H1 (cell line): ENCODE data around the gene ENTREP3. TPM values are rescaled to one million over a fixed set of nuclear protein-coding genes. Genes with fewer than 3 reads are reported as not detected.

Experiments
- JUND ChIP-seq: IDR thresholded peaks from 2 replicates; pipeline ENCODE4 v1.6.1; 2011; ENCODE audit warnings: mild to moderate bottlenecking, improper control_type of control experiment, low read length
- RXRA ChIP-seq: IDR thresholded peaks from 2 replicates; pipeline ENCODE4 v1.6.1; 2011; ENCODE audit warnings: low read depth, mild to moderate bottlenecking, low read length, moderate library complexity; ENCODE audit not compliant: insufficient read depth
- SIX5 ChIP-seq: IDR thresholded peaks from 2 replicates; pipeline ENCODE4 v1.6.1; 2011; ENCODE audit warnings: mild to moderate bottlenecking, low read depth, low read length
- SP2 ChIP-seq: IDR thresholded peaks from 2 replicates; pipeline ENCODE4 v1.6.1; 2012; ENCODE audit warnings: mild to moderate bottlenecking, low read length, inconsistent platforms
- polyA plus RNA-seq, 7 experiments: library from polyadenylated mRNA; depleted of rRNA in 3 of 7; stranded (reverse) in 5 of 7; unstranded in 2 of 7; fragments of >200 nt in 5 of 7; fragments of 200-250 nt in 2 of 7; gene quantifications; 1 replicate in 5 of 7; 2 replicates in 1 of 7; 4 replicates in 1 of 7; pipeline versions ENCODE4 v1.2.1 to v1.2.3, GENCODE V29; 2011 to 2013; ENCODE audit warnings: missing spikeins in 2 of 7, mixed read lengths in 2 of 7
- total RNA-seq: library from RNA; stranded (reverse); fragmentation: NEBNext Ultra II Directional; extraction: Animal tissue kit (Norgen Biotek cat#: 25700); gene quantifications from 2 replicates; pipeline ENCODE4 v1.2.1, GENCODE V29; 2021

The ENTREP3 gene
- total and polyA plus RNA-seq, 2 of the 8 experiments (the other 6 are each of a cell fraction or from before 2014, with no cell fraction given), result 22.8 to 52.2 TPM

- TF ChIP-seq SP2, result no peak
- no peak for TF ChIP-seq SIX5
- TF ChIP-seq RXRA, result no peak
- TF ChIP-seq JUND, result no peak
These were observed 48.1 kb downstream of the ENTREP3 start (continued) for GRCh38 chr1:155206891-155207805.
